ENCODE results near the gene GALK2. TPM values are rescaled to one million over a fixed set of nuclear protein-coding genes. Genes with fewer than 3 reads are reported as not detected.

GALK2 gene
- total and polyA plus RNA-seq, 2 donors (not counting 1 experiment from before 2014, with no cell fraction given): 11.2 to 23.1 TPM

DNA sequence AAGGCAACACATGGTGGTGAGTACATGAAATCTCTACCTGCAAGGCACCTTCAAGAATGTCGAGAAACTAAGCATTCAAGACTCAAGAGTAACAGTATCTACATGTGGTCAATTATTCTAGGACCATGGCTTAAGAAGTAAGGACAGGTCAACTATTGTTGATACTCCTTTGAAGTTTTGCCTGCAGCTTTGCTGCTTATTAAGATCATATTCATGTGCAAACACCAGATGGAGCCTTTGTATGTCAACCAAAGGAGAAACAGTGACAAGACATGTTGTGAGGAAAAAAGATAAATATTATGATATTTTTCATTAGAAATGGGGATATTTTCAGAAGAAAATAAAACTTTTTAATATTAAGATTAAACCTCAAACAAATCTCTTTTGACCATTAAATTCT is 200.7 kb downstream of the GALK2 start:
- H3K4me2 ChIP-seq (replicated peaks; ENCODE audit: low read depth, low read length, poor library complexity, severe bottlenecking): no peak overlapping the region
- ATAC-seq (ENCODE audit: low read depth) (no peak), DNase-seq (no peak)
- ChIA-PET CTCF (no interaction called here), POLR2A (no interaction called here)
- no peaks in the 10 kb centered on the region for H3K27me3 ChIP-seq (replicated peaks in 1 of 4; ENCODE audit: control extremely low read depth in 1 of 4, control insufficient read depth in 3 of 4, insufficient read depth in 4 of 4, low read length in 3 of 4)
- H3K27ac ChIP-seq (ENCODE audit: low read length in 2 of 2): no peak overlapping the region
- H3K4me1 Mint-ChIP-seq: no peaks in the 10 kb centered on the region
- H3K27me3 Mint-ChIP-seq: no peaks in the 10 kb centered on the region
- H3K36me3 ChIP-seq (replicated peaks in 1 of 2; ENCODE audit: control extremely low read depth in 1 of 2, control insufficient read depth in 1 of 2, extremely low read depth in 1 of 2, insufficient read depth in 2 of 2, low read length in 1 of 2): no peaks in the 10 kb centered on the region
- H3K4me1 ChIP-seq (ENCODE audit: control insufficient read depth in 2 of 2, insufficient read depth in 2 of 2, low read length in 2 of 2): no peaks in the 10 kb centered on the region
- H3K4me3 Mint-ChIP-seq: no peak overlapping the region
- WGBS (ENCODE audit: insufficient coverage): no CpG with 5 or more reads among the region's 1 CpG
- no peak overlapping the region for H3K4me3 ChIP-seq (ENCODE audit: control extremely low read depth in 1 of 5, extremely low read depth in 1 of 5, insufficient read depth in 1 of 5, low read depth in 2 of 5, low read length in 4 of 5)
- no peaks in the 10 kb centered on the region for H3K79me2 ChIP-seq (ENCODE audit: control insufficient read depth, insufficient read depth, low read length)
- H2AFZ ChIP-seq (ENCODE audit: insufficient read depth, low read depth, low read length, poor library complexity, severe bottlenecking): no peak overlapping the region
- H3K9me3 Mint-ChIP-seq (ENCODE audit: insufficient read depth): no peaks in the 10 kb centered on the region
- no peak overlapping the region for H3K9ac ChIP-seq (ENCODE audit: low read length)
- no peaks in the 10 kb centered on the region for H3K9me3 ChIP-seq (ENCODE audit: control extremely low read depth in 1 of 3, control insufficient read depth in 2 of 3, insufficient read depth in 1 of 3, low read length in 2 of 3)
- H4K20me1 ChIP-seq (ENCODE audit: control insufficient read depth, insufficient read depth, low read length, poor library complexity, severe bottlenecking): no peaks in the 10 kb centered on the region
- intact Hi-C loops (cut with micrococcal nuclease): no loop called here
- no peak overlapping the region for H3K27ac Mint-ChIP-seq
- TF ChIP-seq EZH2 (IDR thresholded peaks at IDR 0.05; ENCODE audit: borderline replicate concordance, insufficient read depth, low read depth, low read length, poor library complexity, severe bottlenecking): no peak
- TF ChIP-seq, protein P1, sequence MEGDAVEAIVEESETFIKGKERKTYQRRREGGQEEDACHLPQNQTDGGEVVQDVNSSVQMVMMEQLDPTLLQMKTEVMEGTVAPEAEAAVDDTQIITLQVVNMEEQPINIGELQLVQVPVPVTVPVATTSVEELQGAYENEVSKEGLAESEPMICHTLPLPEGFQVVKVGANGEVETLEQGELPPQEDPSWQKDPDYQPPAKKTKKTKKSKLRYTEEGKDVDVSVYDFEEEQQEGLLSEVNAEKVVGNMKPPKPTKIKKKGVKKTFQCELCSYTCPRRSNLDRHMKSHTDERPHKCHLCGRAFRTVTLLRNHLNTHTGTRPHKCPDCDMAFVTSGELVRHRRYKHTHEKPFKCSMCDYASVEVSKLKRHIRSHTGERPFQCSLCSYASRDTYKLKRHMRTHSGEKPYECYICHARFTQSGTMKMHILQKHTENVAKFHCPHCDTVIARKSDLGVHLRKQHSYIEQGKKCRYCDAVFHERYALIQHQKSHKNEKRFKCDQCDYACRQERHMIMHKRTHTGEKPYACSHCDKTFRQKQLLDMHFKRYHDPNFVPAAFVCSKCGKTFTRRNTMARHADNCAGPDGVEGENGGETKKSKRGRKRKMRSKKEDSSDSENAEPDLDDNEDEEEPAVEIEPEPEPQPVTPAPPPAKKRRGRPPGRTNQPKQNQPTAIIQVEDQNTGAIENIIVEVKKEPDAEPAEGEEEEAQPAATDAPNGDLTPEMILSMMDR (IDR thresholded peaks at IDR 0.05): no peak

DNA sequence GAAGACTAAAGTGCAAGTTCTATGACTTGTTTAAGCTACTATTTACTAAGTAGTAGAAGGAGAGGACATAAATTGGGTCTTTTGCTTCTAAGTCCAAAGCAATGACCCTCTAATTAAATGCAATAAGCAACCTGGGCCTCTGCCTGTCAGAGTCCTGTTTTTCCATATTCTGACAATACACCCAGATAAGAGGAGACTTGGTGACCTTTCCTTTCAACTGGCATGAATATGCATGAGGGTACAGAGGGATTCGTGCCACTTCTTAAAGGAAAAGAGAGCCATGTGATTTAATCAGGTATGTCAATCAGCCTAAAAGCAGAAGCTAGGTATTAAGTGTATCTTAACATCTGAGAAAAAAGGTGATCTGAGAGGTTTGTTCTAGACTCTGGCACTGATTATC is 202.3 kb downstream of the GALK2 start:
- no peak for DNase-seq
- H3K9ac ChIP-seq (ENCODE audit: low read length): no peak overlapping the region
- no peaks in the 10 kb centered on the region for H3K36me3 ChIP-seq (replicated peaks in 1 of 2; ENCODE audit: control extremely low read depth in 1 of 2, control insufficient read depth in 1 of 2, extremely low read depth in 1 of 2, insufficient read depth in 2 of 2, low read length in 1 of 2)
- no peak overlapping the region for H3K4me2 ChIP-seq (replicated peaks; ENCODE audit: low read depth, low read length, poor library complexity, severe bottlenecking)
- 80% methylated on average over 1 of the region's 1 CpG for WGBS (ENCODE audit: insufficient coverage)
- H3K4me3 Mint-ChIP-seq: no peak overlapping the region
- ChIA-PET CTCF (no interaction called here), POLR2A (no interaction called here)
- H3K4me1 ChIP-seq (ENCODE audit: control insufficient read depth in 2 of 2, insufficient read depth in 2 of 2, low read length in 2 of 2): no peaks in the 10 kb centered on the region
- ATAC-seq (ENCODE audit: low read depth): no peak
- H3K4me3 ChIP-seq (ENCODE audit: control extremely low read depth in 1 of 5, extremely low read depth in 1 of 5, insufficient read depth in 1 of 5, low read depth in 2 of 5, low read length in 4 of 5): no peak overlapping the region
- no peaks in the 10 kb centered on the region for H4K20me1 ChIP-seq (ENCODE audit: control insufficient read depth, insufficient read depth, low read length, poor library complexity, severe bottlenecking)
- no peak overlapping the region for H3K27ac ChIP-seq (ENCODE audit: low read length in 2 of 2)
- H3K4me1 Mint-ChIP-seq: no peaks in the 10 kb centered on the region
- no peaks in the 10 kb centered on the region for H3K9me3 ChIP-seq (ENCODE audit: control extremely low read depth in 1 of 3, control insufficient read depth in 2 of 3, insufficient read depth in 1 of 3, low read length in 2 of 3)
- H3K9me3 Mint-ChIP-seq (ENCODE audit: insufficient read depth): no peaks in the 10 kb centered on the region
- no peaks in the 10 kb centered on the region for H3K27me3 Mint-ChIP-seq
- no peaks in the 10 kb centered on the region for H3K79me2 ChIP-seq (ENCODE audit: control insufficient read depth, insufficient read depth, low read length)
- TF ChIP-seq, protein P1 (IDR thresholded peaks at IDR 0.05): no peak
- TF ChIP-seq EZH2 (IDR thresholded peaks at IDR 0.05; ENCODE audit: borderline replicate concordance, insufficient read depth, low read depth, low read length, poor library complexity, severe bottlenecking): no peak
- intact Hi-C loops (cut with micrococcal nuclease): no loop called here
- no peak overlapping the region for H2AFZ ChIP-seq (ENCODE audit: insufficient read depth, low read depth, low read length, poor library complexity, severe bottlenecking)
- no peak overlapping the region for H3K27ac Mint-ChIP-seq
- no peaks in the 10 kb centered on the region for H3K27me3 ChIP-seq (replicated peaks in 1 of 4; ENCODE audit: control extremely low read depth in 1 of 4, control insufficient read depth in 3 of 4, insufficient read depth in 4 of 4, low read length in 3 of 4)
